A549 (cell line): ENCODE measurements around the gene TMEM238. TPM values are rescaled to one million over a fixed set of nuclear protein-coding genes. Genes with fewer than 3 reads are reported as not detected.

ENCODE experiments used
- ATAC-seq, 2 experiments: fragments of 200-7000 bp in 1 of 2; fragments of >200 bp in 1 of 2; cut with Nextera tagmentation in 1 of 2; cut with Tn5 transposase in 1 of 2; 3 replicates each; pipeline versions ENCODE4 v1.8.0 to v1.9.1; 2018 to 2020; ENCODE audit warnings: mild to moderate bottlenecking in 1 of 2, moderate library complexity in 1 of 2
- CTCF ChIA-PET: fragments of 300-600 bp; sonication (Branson Sonifier 250); formaldehyde crosslinking; extraction: SDS; loops from one replicate; lab custom pipeline; 2021; ENCODE audit warnings: antibody characterized with exemption, inconsistent platforms; lab: Yijun Ruan, JAX
- POLR2A ChIA-PET: fragments of 350-600 bp; formaldehyde crosslinking; extraction: SDS; loops from one replicate; lab custom pipeline; 2021; ENCODE audit warnings: antibody characterized with exemption, inconsistent platforms; lab: Yijun Ruan, JAX
- DNase-seq, 2 experiments: peaks; one replicate each; pipeline versions ENCODE4 v3.0.0 to v3.0.0-alpha.2; 2011 to 2016; ENCODE audit warnings: low read depth in 1 of 2, low spot score in 1 of 2
- FAIRE-seq: peaks from 2 replicates; lab custom pipeline; 2011; peaks lifted over from hg19 to GRCh38; lab: Jason Lieb, UNC
- H3K27ac ChIP-seq, 2 experiments: fragments of >200 bp; sonication (Bioruptor Twin); formaldehyde crosslinking; 3 replicates each; pipeline ENCODE4 v1.5.1; 2016 to 2017
- H3K4me1 ChIP-seq: fragments of >200 bp; sonication (Bioruptor Twin); formaldehyde crosslinking; 3 replicates; pipeline ENCODE4 v1.6.1; 2016
- H3K4me2 ChIP-seq: fragments of >200 bp; sonication (Bioruptor Twin); formaldehyde crosslinking; 3 replicates; pipeline ENCODE4 v1.6.1; 2016
- H3K4me3 ChIP-seq: fragments of >200 bp; sonication (Bioruptor Twin); formaldehyde crosslinking; 3 replicates; pipeline ENCODE4 v1.5.1; 2016
- H3K9me3 ChIP-seq: fragments of >200 bp; sonication (Bioruptor Twin); formaldehyde crosslinking; 3 replicates; pipeline ENCODE4 v1.6.1; 2016
- BCL3 ChIP-seq: fragments of >200 bp; sonication (Bioruptor Twin); formaldehyde crosslinking; IDR thresholded peaks from 3 replicates; pipeline ENCODE4 v1.6.1; 2016
- BHLHE40 ChIP-seq: IDR thresholded peaks from 2 replicates; pipeline ENCODE4 v1.6.1; 2012; ENCODE audit warnings: low read depth, low read length, inconsistent platforms
- CEBPB ChIP-seq, 2 experiments: fragments of >200 bp in 1 of 2; sonication (Bioruptor Twin) in 1 of 2; formaldehyde crosslinking in 1 of 2; IDR thresholded peaks; 2 replicates each; pipeline ENCODE4 v1.6.1; 2012 to 2016
- EP300 ChIP-seq, 2 experiments: fragments of >200 bp; sonication (Bioruptor Twin); formaldehyde crosslinking; IDR thresholded peaks; 2 replicates in 1 of 2; 3 replicates in 1 of 2; pipeline ENCODE4 v1.6.1; 2016 to 2017
- FOSB ChIP-seq: fragments of 250-450 bp; sonication (Bioruptor Pico); IDR thresholded peaks from 2 replicates; pipeline ENCODE4 v1.5.0; 2020; ENCODE audit warnings: mild to moderate bottlenecking, moderate library complexity
- FOSL2 ChIP-seq, 2 experiments: fragments of 450-650 bp in 1 of 2; fragments of >200 bp in 1 of 2; sonication (Bioruptor Twin) in 1 of 2; formaldehyde crosslinking; IDR thresholded peaks; 2 replicates each; pipeline versions ENCODE4 v1.5.0 to v1.6.1; 2016 to 2020; ENCODE audit warnings: mild to moderate bottlenecking in 1 of 2, moderate library complexity in 1 of 2
- FOXS1 ChIP-seq: fragments of 250-450 bp; sonication (Bioruptor Pico); IDR thresholded peaks from 2 replicates; pipeline ENCODE4 v1.5.0; 2020; ENCODE audit warnings: mild to moderate bottlenecking, moderate library complexity
- GATA3 ChIP-seq: IDR thresholded peaks from 2 replicates; pipeline ENCODE4 v1.6.1; 2012; ENCODE audit warnings: borderline replicate concordance
- HDAC2 ChIP-seq: fragments of 200-600 bp; sonication (generic); IDR thresholded peaks from 2 replicates; pipeline ENCODE4 v1.6.1; 2016
- JUNB ChIP-seq: fragments of >200 bp; sonication (Bioruptor Twin); formaldehyde crosslinking; IDR thresholded peaks from 2 replicates; pipeline ENCODE4 v1.6.1; 2016
- KDM1A ChIP-seq: fragments of 200-600 bp; sonication (generic); IDR thresholded peaks from 2 replicates; pipeline ENCODE4 v1.6.1; 2016; ENCODE audit warnings: low read depth, mild to moderate bottlenecking
- MAX ChIP-seq: IDR thresholded peaks from 2 replicates; pipeline ENCODE4 v1.6.1; 2012
- NPAS2 ChIP-seq: fragments of 250-450 bp; sonication (Bioruptor Pico); IDR thresholded peaks from 2 replicates; pipeline ENCODE4 v1.8.0; 2022; ENCODE audit warnings: mild to moderate bottlenecking, moderate library complexity, borderline replicate concordance
- PHF8 ChIP-seq: fragments of 200-600 bp; sonication (generic); IDR thresholded peaks from 2 replicates; pipeline ENCODE4 v1.6.1; 2016; ENCODE audit warnings: low read depth, mild to moderate bottlenecking, antibody characterized with exemption, moderate library complexity, borderline replicate concordance
- POLR2A ChIP-seq: IDR thresholded peaks from 2 replicates; pipeline ENCODE4 v1.6.1; 2012; ENCODE audit warnings: mild to moderate bottlenecking, low read length
- POLR2AphosphoS2 ChIP-seq: conservative IDR thresholded peaks from 2 replicates; pipeline ENCODE4 v1.6.1; 2012; ENCODE audit warnings: low read length, improper control_type of control experiment, inconsistent platforms
- RFX5 ChIP-seq: fragments of 450-650 bp; IDR thresholded peaks from 2 replicates; pipeline ENCODE4 v1.7.1; 2014; ENCODE audit warnings: antibody characterized with exemption, mild to moderate bottlenecking, moderate library complexity
- TFCP2L1 ChIP-seq: fragments of 250-450 bp; sonication (Bioruptor Pico); IDR thresholded peaks from 2 replicates; pipeline ENCODE4 v1.5.0; 2021; ENCODE audit warnings: mild to moderate bottlenecking
- TP53 ChIP-seq: fragments of 250-450 bp; sonication (Bioruptor Pico); IDR thresholded peaks from 2 replicates; pipeline ENCODE4 v1.5.0; 2021; ENCODE audit warnings: mild to moderate bottlenecking, moderate library complexity
- ZC3H11A ChIP-seq: fragments of 450-650 bp; IDR thresholded peaks from 2 replicates; pipeline ENCODE4 v1.6.1; 2014; ENCODE audit warnings: antibody characterized with exemption, mild to moderate bottlenecking
- ZNF302 ChIP-seq: fragments of 250-450 bp; sonication (Bioruptor Pico); IDR thresholded peaks from 2 replicates; pipeline ENCODE4 v1.9.0; 2021; ENCODE audit warnings: inconsistent platforms, mild to moderate bottlenecking, moderate library complexity
- WGBS: methylation state at CpG from one replicate; pipeline ENCODE4 v1.1.6; 2017; ENCODE audit errors: missing lambda C conversion rate; 5-methylcytosine and 5-hydroxymethylcytosine counted together
- polyA plus RNA-seq, 4 experiments: library from polyadenylated mRNA; depleted of rRNA in 3 of 4; stranded (reverse); fragments of >200 nt; fragmentation: RNase III in 1 of 4; extraction: RNeasy Plus Mini Kit Qiagen cat#74134 plus additional on column Dnase treatment in 1 of 4; gene quantifications; 2 replicates in 3 of 4; 3 replicates in 1 of 4; pipeline ENCODE4 v1.2.3, GENCODE V29; 2011 to 2017
- TF ChIP-seq, protein P1 (sequence below): IDR thresholded peaks from 2 replicates; pipeline ENCODE4 v1.6.1; 2012
- TF ChIP-seq, protein P2 (sequence below): fragments of 250-450 bp; sonication (Bioruptor Pico); IDR thresholded peaks from 2 replicates; pipeline ENCODE4 v1.5.0; 2021; ENCODE audit warnings: mild to moderate bottlenecking, moderate library complexity, borderline replicate concordance
- TF ChIP-seq, protein P3 (sequence below): fragments of 450-650 bp; IDR thresholded peaks from 2 replicates; pipeline ENCODE4 v1.6.1; 2014; ENCODE audit warnings: antibody characterized with exemption
- TF ChIP-seq, protein P4 (sequence below): fragments of >200 bp; sonication (Bioruptor Twin); formaldehyde crosslinking; IDR thresholded peaks from 2 replicates; pipeline ENCODE4 v1.6.1; 2016

The TMEM238 gene
- polyA plus RNA-seq, 2 of the 4 experiments (the other 2 are of a cell fraction) = 0.70 to 2.5 TPM

GRCh38 chr19:55362990-55363716 lies 20.9 kb downstream of the TMEM238 start, which contains the start of gene GARIN5B:
Gene GARIN5B (minus strand): TSS chr19:55363260. CDS start chr19:55363066, 194 bp downstream.
- peak; percentile 27 to 60 for ATAC-seq
- CTCF ChIA-PET = interaction anchor here (0.6 to 14.8 kb wide), 6 partner anchors 8 to 222 kb away, joined by 3 to 105 read pairs (median 8); partner anchors contain the start of gene TMEM238

DNA sequence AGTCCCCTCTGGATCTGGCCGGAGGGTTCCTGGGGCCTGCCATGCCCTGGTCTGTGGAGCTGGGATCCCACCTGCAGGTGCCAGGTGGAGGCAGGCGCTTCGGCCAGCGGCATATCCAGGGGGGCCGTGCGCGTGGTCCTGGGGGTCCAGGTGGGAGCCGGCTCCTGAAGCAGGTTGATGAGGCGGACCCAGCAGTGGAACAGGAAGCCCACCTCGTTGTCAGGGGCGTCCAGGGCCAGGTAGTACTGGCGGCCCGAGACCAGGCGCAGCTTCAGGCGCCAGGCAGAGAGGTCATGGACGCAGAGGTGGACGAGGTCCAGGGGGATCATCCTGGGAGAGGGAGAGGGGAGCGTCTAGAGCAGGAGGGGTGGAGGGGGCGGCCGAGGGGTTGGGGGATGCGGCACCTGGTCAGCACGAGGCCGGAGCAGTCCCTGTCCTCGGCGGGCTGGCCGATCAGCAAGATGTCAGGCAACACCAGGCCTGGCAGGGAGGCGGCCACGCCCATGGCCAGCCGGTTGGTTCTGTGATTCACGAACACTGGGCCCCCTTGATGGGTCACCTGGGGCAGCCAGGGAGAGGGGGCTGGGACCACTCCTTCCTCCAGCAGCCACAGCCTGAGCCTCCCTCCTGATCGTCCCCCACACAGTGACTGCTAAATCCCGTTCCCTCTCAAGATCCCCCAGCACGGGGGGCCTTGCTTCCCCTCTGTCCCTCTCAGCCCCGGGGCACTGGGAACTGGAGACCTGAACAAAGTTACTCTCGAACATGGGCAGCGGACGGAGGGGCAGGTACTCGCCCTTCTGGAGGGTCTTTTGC lies 21.7 kb downstream of the TMEM238 start:
- TF ChIP-seq, protein P1, sequence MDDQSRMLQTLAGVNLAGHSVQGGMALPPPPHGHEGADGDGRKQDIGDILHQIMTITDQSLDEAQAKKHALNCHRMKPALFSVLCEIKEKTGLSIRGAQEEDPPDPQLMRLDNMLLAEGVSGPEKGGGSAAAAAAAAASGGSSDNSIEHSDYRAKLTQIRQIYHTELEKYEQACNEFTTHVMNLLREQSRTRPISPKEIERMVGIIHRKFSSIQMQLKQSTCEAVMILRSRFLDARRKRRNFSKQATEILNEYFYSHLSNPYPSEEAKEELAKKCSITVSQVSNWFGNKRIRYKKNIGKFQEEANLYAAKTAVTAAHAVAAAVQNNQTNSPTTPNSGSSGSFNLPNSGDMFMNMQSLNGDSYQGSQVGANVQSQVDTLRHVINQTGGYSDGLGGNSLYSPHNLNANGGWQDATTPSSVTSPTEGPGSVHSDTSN = no peak
- no peak for TF ChIP-seq FOSL2 (IDR thresholded peaks at IDR 0.05)
- no peak for TF ChIP-seq FOSL2 (CRISPR knock-in tag; IDR thresholded peaks at IDR 0.05)
- no peak for TF ChIP-seq BHLHE40
- TF ChIP-seq JUNB = no peak
- TF ChIP-seq TP53 (CRISPR knock-in tag) = no peak
- no peak for TF ChIP-seq ZNF302
- no peak for TF ChIP-seq KDM1A
- TF ChIP-seq PHF8 = no peak
- no peak for TF ChIP-seq FOSB
- TF ChIP-seq, protein P2, sequence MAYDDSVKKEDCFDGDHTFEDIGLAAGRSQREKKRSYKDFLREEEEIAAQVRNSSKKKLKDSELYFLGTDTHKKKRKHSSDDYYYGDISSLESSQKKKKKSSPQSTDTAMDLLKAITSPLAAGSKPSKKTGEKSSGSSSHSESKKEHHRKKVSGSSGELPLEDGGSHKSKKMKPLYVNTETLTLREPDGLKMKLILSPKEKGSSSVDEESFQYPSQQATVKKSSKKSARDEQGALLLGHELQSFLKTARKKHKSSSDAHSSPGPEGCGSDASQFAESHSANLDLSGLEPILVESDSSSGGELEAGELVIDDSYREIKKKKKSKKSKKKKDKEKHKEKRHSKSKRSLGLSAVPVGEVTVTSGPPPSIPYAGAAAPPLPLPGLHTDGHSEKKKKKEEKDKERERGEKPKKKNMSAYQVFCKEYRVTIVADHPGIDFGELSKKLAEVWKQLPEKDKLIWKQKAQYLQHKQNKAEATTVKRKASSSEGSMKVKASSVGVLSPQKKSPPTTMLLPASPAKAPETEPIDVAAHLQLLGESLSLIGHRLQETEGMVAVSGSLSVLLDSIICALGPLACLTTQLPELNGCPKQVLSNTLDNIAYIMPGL (CRISPR knock-in tag) = no peak
- H3K4me1 ChIP-seq = peaks cover 34% of the 10 kb centered on the region
- H3K27ac ChIP-seq = peak overlapping the region in 1 of 2 experiments; percentile 47; a peak in 3 of 6 replicates
- no peak overlapping the region for H3K4me2 ChIP-seq
- no peaks in the 10 kb centered on the region for H3K9me3 ChIP-seq
- POLR2A ChIA-PET = interaction anchor here (2.0 kb wide), 1 partner anchor 45 kb away, joined by 4 read pairs; no protein-coding TSS in a partner anchor
- no peak for FAIRE-seq
- no peak overlapping the region for H3K4me3 ChIP-seq
- WGBS = 78% methylated on average over 29 of the region's 38 CpGs
- DNase-seq = no peak
- peak; percentile 26 to 31; a peak in 5 of 6 replicates for ATAC-seq
- CTCF ChIA-PET = interaction anchor here (0.6 to 14.8 kb wide), 11 partner anchors 9 to 221 kb away, joined by 3 to 105 read pairs (median 3); partner anchors contain the start of gene TMEM238

More at GRCh38 chr19:55362990-55363716, 20.9 kb downstream of the TMEM238 start, which contains the start of gene GARIN5B:
- no peak for DNase-seq
- 74% methylated on average over 23 of the region's 27 CpGs for WGBS
- POLR2A ChIA-PET = interaction anchor here (0.6 to 2.0 kb wide), 3 partner anchors 10 to 1202 kb away, joined by 4 to 8 read pairs (median 5); no protein-coding TSS in a partner anchor
- no peak for FAIRE-seq
- H3K27ac ChIP-seq = peak within 1 kb of the TSS in 1 of 2 experiments; percentile 47; a peak in 3 of 6 replicates
- TF ChIP-seq POLR2A (no peak), ZNF302 (no peak), FOSB (0 out of 2 replicates have a peak, but pooled peaks have one; percentile 50), EP300 (IDR thresholded peaks at IDR 0.05) (no peak), TFCP2L1 (peak; percentile 69; the same call in 1 of the 2 replicates)
- H3K4me1 ChIP-seq = peaks cover 34% of the 10 kb centered on the region
- H3K9me3 ChIP-seq = no peaks in the 10 kb centered on the region
- H3K4me2 ChIP-seq = no peak within 1 kb of the TSS
- no peak within 1 kb of the TSS for H3K4me3 ChIP-seq

GRCh38 chr19:55360902-55361301 lies 23.2 kb downstream of the TMEM238 start:
- Histone ChIP-seq H3K4me1 (peaks cover 23% of the 10 kb centered on the region), H3K9me3 (no peaks in the 10 kb centered on the region), H3K4me3 (no peak overlapping the region), H3K4me2 (no peak overlapping the region), H3K27ac (0 out of 6 replicates have a peak overlapping the region, but pooled peaks of 1 of the 2 experiments have one; percentile 19)
- CTCF ChIA-PET = interaction anchor here (1.2 to 14.8 kb wide), 4 partner anchors 21 to 69 kb away, joined by 3 to 105 read pairs (median 8); partner anchors contain the start of genes KMT5C and TMEM238
- FAIRE-seq (no peak), DNase-seq (no peak), ATAC-seq (no peak)
- POLR2A ChIA-PET = no interaction called here
- 92% methylated on average over 16 of the region's 16 CpGs for WGBS
- no peak for TF ChIP-seq NPAS2 (CRISPR knock-in tag)
- no peak for TF ChIP-seq ZC3H11A
- TF ChIP-seq, protein P3, sequence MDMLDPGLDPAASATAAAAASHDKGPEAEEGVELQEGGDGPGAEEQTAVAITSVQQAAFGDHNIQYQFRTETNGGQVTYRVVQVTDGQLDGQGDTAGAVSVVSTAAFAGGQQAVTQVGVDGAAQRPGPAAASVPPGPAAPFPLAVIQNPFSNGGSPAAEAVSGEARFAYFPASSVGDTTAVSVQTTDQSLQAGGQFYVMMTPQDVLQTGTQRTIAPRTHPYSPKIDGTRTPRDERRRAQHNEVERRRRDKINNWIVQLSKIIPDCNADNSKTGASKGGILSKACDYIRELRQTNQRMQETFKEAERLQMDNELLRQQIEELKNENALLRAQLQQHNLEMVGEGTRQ = no peak
- TF ChIP-seq MAX = no peak
- TF ChIP-seq, protein P4, sequence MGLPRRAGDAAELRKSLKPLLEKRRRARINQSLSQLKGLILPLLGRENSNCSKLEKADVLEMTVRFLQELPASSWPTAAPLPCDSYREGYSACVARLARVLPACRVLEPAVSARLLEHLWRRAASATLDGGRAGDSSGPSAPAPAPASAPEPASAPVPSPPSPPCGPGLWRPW = no peak
- TF ChIP-seq BHLHE40 = no peak
- TF ChIP-seq HDAC2 = no peak
- no peak for TF ChIP-seq BCL3
- TF ChIP-seq CEBPB (IDR thresholded peaks at IDR 0.05) = no peak
- no peak for TF ChIP-seq FOXS1
- TF ChIP-seq RFX5 = no peak
- no peak for TF ChIP-seq ZNF302
- no peak for TF ChIP-seq TP53 (CRISPR knock-in tag)
- no peak for TF ChIP-seq GATA3
- TF ChIP-seq JUNB = no peak
- TF ChIP-seq POLR2AphosphoS2 = no peak
- TF ChIP-seq PHF8 = no peak
- no peak for TF ChIP-seq POLR2A
